ENCODE measurements around the gene CXCR6.

The CXCR6 gene

GRCh38 chr3:45922950-45923590, 20.2 kb upstream of the CXCR6 start:
- DNase-seq: no peak

DNA sequence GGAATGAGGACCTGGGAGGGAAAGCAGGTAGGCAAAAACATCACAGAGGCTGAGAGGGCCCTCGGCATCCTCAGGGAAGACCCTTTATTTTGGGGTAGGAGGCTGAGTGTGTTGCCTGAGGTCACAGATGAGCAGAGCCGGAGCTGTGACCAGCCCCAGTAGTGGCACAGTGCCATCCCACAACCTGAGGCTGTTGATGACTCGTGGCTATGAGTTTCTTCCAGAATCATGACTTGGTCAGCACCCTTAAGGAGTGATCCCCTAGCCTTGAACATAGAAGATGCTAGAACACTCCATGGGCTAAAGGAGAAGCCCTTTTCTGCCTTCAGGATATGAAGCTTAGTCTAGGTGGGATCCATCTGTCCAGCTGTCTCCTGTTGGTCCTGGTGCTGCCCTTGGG, 19.5 kb upstream of the CXCR6 start:
- DNase-seq: no peak

DNA sequence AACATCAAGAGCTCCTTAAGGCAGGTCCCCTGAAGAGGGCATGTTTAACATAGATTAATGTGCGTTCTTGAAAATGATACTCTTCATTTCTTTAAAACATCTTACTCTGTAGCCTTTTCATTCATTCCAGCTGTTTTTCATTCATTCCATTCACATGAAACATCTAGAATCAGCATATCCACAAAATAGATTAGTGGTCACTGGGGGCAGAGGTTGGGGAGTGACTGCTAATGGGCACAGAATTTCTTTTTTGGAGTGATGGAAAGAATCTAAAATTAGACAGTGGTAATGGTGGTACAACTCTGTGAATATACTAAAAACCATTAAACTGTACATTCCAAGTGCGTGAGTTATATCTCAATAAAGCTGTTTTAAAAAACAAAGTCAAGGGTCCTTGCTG, 15.4 kb upstream of the CXCR6 start:
- DNase-seq: no peak

- DNase-seq: peak; percentile 1
Observed at GRCh38 chr3:45929042-45929679, 14.1 kb upstream of the CXCR6 start.

GRCh38 chr3:45931496-45931895, 11.8 kb upstream of the CXCR6 start:
- DNase-seq: no peak

- no peak for DNase-seq
Observed at GRCh38 chr3:45932112-45932511, 11.2 kb upstream of the CXCR6 start.

DNA sequence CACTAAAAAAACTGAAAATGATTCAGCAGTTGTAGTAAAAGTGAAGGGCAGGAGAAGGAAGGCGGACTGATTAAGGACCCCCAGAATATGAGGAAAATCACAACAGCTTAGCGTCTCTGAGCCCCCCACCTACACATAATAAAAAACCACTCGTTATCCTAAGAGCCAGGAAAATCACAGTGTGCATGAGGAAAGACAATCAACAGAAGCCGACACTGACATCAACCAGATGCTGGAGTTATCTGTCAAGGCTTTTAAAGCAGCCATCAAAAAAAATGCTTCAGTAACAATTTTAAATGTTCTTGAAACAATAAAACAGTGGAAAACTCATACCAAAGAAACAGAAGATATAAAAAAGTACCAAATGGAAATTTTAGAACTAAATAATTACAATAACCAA, 9.7 kb upstream of the CXCR6 start:
- DNase-seq: no peak

GRCh38 chr3:45936261-45936660, 7.0 kb upstream of the CXCR6 start:
- no peak for DNase-seq

DNA sequence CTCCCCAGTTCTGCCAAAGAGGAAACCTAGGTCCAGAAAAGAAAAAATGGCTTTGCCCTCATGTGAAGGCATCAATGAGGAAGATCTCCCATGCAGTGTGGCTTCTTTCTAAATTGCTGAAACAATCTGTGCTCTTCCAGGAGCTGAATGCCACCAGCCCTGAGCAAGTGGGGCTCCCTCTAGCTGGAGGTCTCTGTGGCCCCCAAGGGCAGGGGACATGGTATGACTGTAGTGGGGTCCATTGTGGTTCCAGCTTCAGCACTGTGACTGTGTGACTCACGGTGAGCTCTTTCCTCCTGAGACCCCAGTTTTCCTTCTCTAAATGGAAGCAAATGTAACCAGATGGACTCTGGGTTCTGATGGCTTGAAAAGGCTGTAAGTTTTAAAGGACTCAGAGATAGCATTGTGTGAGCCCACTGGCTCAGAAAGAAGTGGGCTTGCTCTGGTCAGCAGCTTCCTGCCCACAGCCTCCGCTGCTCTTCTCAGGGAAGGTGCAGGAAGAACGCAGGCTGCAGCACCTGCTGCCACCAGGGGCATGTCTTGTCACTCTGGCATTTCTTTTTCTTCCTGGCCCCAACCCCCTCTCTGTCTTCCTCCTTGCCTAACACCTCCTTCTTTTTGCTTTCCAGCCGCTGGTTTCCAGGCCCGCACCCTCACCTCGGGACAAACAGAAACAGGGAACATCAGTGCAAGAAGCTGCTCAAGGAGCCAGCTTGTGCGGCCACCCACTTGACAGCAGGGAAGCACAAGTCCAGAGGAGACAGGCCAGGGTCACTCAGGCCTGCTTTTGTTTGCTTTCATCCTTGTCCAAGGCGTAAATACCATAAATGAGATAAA, 5.8 kb upstream of the CXCR6 start:
- no peak for DNase-seq

DNA sequence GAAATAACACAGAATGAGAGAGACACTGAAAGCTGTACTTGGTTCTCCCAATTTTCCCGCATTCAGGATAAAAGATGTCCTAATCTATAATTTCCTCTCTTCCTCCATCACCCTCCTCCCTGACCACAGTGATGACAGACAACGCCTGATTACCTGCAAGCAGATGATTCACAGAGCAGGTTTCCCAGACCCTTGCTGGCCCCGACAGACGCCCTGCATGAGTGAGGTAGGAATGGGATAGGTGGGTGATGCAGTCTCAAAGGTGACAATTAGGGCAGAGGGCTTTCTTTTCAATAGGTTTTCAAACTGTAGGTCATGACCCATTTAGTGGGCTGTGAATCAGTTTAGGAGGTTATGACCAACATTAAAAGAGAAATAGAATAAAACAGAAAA, 5.2 kb upstream of the CXCR6 start:
- no peak for DNase-seq

- DNase-seq: peak; percentile 57
Observed at GRCh38 chr3:45938864-45939263, 4.4 kb upstream of the CXCR6 start.

- no peak for DNase-seq
Observed at GRCh38 chr3:45939341-45939771, 3.9 kb upstream of the CXCR6 start.

- no peak for DNase-seq
Observed at GRCh38 chr3:45940004-45940780, 3.1 kb upstream of the CXCR6 start.

GRCh38 chr3:45940781-45941365, 2.4 kb upstream of the CXCR6 start:
- DNase-seq: no peak

GRCh38 chr3:45942051-45942825, 1.0 kb upstream of the CXCR6 start:
- no peak for DNase-seq

DNA sequence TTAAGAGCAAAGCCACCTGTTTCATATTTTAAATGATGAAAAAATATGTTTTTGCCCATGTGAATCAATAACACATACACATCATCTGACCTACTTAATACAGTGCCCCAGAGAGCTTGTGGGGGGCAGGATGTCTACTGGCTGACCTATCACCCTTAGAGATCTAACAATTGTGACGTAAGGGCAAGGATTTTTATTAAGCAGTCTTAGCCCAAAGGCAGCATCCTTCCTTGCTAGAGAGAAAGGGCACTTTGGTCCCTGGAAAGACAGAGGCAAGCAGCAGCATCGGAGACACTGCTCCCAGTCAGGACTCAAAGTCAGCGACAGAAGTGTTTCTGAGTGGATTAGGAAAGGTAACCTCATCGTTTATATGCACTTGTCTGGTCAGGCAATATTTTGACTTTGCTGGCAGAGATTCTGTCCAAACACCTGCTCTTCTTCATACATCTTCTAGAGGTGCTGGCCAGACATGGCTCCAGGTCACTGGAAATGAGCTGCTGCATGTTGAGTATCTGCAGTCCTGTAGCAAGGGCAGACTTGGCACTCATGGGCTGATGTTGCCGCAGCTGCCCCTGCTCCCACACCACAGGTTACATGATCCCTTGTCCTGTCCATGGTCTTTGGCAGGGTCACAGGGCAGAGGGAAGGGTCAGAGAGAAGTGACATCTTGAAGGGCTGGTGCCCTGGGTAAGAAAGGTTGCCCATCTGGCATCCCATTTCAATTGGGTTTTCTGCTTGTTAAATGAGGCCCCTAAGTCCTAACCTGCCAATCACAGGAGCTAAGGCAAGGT, 1.8 kb downstream of the CXCR6 start:
- DNase-seq: no peak

DNA sequence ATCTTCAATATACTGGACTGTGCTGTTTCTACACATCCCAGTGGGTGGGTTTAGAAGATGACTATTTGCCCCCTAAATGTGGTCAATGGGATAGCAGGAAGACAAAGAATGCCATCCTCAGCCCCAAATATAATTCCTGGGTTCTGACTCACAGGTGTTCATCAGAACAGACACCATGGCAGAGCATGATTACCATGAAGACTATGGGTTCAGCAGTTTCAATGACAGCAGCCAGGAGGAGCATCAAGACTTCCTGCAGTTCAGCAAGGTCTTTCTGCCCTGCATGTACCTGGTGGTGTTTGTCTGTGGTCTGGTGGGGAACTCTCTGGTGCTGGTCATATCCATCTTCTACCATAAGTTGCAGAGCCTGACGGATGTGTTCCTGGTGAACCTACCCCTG, 3.0 kb downstream of the CXCR6 start:
- no peak for DNase-seq

DNA sequence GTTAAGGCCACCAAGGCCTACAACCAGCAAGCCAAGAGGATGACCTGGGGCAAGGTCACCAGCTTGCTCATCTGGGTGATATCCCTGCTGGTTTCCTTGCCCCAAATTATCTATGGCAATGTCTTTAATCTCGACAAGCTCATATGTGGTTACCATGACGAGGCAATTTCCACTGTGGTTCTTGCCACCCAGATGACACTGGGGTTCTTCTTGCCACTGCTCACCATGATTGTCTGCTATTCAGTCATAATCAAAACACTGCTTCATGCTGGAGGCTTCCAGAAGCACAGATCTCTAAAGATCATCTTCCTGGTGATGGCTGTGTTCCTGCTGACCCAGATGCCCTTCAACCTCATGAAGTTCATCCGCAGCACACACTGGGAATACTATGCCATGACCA, 3.6 kb downstream of the CXCR6 start:
- DNase-seq: no peak

DNA sequence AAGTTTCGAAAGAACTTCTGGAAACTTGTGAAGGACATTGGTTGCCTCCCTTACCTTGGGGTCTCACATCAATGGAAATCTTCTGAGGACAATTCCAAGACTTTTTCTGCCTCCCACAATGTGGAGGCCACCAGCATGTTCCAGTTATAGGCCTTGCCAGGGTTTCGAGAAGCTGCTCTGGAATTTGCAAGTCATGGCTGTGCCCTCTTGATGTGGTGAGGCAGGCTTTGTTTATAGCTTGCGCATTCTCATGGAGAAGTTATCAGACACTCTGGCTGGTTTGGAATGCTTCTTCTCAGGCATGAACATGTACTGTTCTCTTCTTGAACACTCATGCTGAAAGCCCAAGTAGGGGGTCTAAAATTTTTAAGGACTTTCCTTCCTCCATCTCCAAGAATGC, 4.1 kb downstream of the CXCR6 start:
- DNase-seq: no peak

DNA sequence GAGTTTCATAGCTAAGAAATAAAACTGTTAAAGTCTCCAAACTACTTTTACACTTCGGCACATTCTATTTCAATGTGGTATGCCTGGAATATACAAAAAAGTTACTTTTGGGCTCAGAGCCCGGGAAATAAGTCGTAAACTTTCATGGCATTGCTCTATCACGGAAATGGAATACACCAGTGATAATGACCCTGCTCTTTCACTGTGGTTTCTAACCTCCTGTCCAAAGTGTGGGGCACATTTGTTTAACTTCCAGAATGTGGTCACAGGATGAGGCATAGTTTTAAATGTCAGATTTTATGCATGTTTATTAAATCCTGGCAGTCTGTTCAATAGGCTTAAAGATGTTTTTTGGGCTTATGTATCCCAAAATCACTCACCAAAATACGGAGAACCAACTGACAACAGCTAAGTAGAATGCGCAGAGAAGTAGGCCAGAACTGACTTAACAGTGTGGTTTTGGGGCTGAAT, 5.1 kb downstream of the CXCR6 start:
- no peak for DNase-seq

DNA sequence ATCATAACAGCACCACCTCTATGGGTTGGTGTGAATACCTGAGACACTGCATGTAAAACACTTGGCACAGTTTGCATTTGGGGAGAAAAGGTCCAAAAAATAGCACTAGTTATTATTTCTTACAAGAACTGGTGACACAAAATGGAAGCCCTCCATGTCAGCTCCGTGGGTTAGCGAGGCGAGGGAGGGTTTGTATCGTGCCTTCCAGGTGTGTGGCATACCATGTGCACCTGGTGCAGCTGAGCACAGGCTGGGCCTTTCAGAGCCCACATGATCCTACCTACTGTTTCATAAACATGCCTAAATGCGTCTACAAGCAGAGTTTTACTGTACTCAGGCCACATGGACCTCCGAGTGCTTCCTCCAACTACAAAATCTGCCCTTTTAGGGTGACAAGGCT, 5.6 kb downstream of the CXCR6 start:
- DNase-seq: no peak

Data from COR-L47 (cell line).